GM12878 (cell line): ENCODE data around the gene YIF1A. TPM values are rescaled to one million over a fixed set of nuclear protein-coding genes. Genes with fewer than 3 reads are reported as not detected.

Source experiments
- ATAC-seq: fragments of 200-7000 bp; cut with Tn5 transposase; 3 replicates; pipeline ENCODE4 v1.9.1; 2020; ENCODE audit warnings: mild to moderate bottlenecking, moderate library complexity
- BruUV-seq: library from RNA; stranded (reverse); fragments of 400-500 nt; replicated peaks from 2 replicates; lab custom pipeline; 2021; lab: Mats Ljungman, UMichigan
- CTCF ChIA-PET: fragments of 300-600 bp; sonication (Branson Sonifier 250); formaldehyde crosslinking; extraction: SDS; loops from one replicate; lab custom pipeline; 2021; ENCODE audit warnings: inconsistent platforms; lab: Yijun Ruan, JAX
- POLR2A ChIA-PET: fragments of 350-600 bp; formaldehyde crosslinking; extraction: SDS; loops from one replicate; lab custom pipeline; 2021; ENCODE audit warnings: inconsistent platforms; lab: Charles Lee
- RAD21 ChIA-PET: fragments of 300-600 bp; sonication (Branson Sonifier 250); formaldehyde crosslinking; loops from one replicate; lab custom pipeline; 2023; ENCODE audit warnings: antibody characterized with exemption; ENCODE audit not compliant: unreplicated experiment; lab: Charles Lee
- SMC1A ChIA-PET: fragments of 300-600 bp; sonication (Branson Sonifier 250); formaldehyde crosslinking; loops from one replicate; lab custom pipeline; 2023; ENCODE audit not compliant: unreplicated experiment, uncharacterized antibody; lab: Charles Lee
- DNase-seq: peaks from one replicate; pipeline ENCODE4 v3.0.0-alpha.2; 2011; ENCODE audit warnings: low read depth, low spot score
- FAIRE-seq: peaks from 3 replicates; lab custom pipeline; 2011; peaks lifted over from hg19 to GRCh38; lab: Jason Lieb, UNC
- H2AFZ ChIP-seq: 2 replicates; pipeline ENCODE4 v1.6.0; 2011; ENCODE audit warnings: low read depth, low read length, control low read depth; ENCODE audit not compliant: control insufficient read depth
- H3K27ac ChIP-seq: 2 replicates; pipeline ENCODE4 v1.5.1; 2011; ENCODE audit warnings: control low read depth; ENCODE audit not compliant: control insufficient read depth, insufficient read depth
- H3K27me3 ChIP-seq, 2 experiments: replicated peaks in 1 of 2; 2 replicates each; pipeline versions ENCODE4 v1.6.0 to v1.6.1; 2011; ENCODE audit warnings: low read length in 1 of 2; ENCODE audit not compliant: control insufficient read depth in 2 of 2, insufficient read depth in 2 of 2
- H3K36me3 ChIP-seq, 2 experiments: 2 replicates each; pipeline ENCODE4 v1.5.1; 2011; ENCODE audit warnings: low read length in 1 of 2; ENCODE audit not compliant: control insufficient read depth in 2 of 2, insufficient read depth in 2 of 2
- H3K4me1 ChIP-seq: 2 replicates; pipeline ENCODE4 v1.6.1; 2011; ENCODE audit warnings: mild to moderate bottlenecking, low read length, moderate library complexity, mixed read lengths; ENCODE audit not compliant: control insufficient read depth, insufficient read depth
- H3K4me2 ChIP-seq: 2 replicates; pipeline ENCODE4 v1.6.0; 2011; ENCODE audit warnings: control low read depth; ENCODE audit not compliant: control insufficient read depth, insufficient read depth
- H3K4me3 ChIP-seq: fragments of 200-600 bp; sonication (generic); 2 replicates; pipeline ENCODE4 v1.5.1; 2016
- H3K79me2 ChIP-seq: 2 replicates; pipeline ENCODE4 v1.6.0; 2011; ENCODE audit warnings: low read length; ENCODE audit not compliant: control insufficient read depth, insufficient read depth
- H3K9ac ChIP-seq: 2 replicates; pipeline ENCODE4 v1.8.0; 2011; ENCODE audit warnings: low read length, control low read depth, mixed read lengths; ENCODE audit not compliant: control insufficient read depth, insufficient read depth
- H3K9me3 ChIP-seq: replicated peaks from 3 replicates; pipeline ENCODE4 v1.5.1; 2011; ENCODE audit warnings: mild to moderate bottlenecking, low read length; ENCODE audit not compliant: control insufficient read depth, insufficient read depth
- H4K20me1 ChIP-seq: 2 replicates; pipeline ENCODE4 v1.6.0; 2011; ENCODE audit not compliant: control insufficient read depth, insufficient read depth
- RELB ChIP-seq: fragments of 450-650 bp; IDR thresholded peaks from 2 replicates; pipeline ENCODE4 v1.6.1; 2017; ENCODE audit warnings: low read depth, mild to moderate bottlenecking, moderate library complexity
- SUZ12 ChIP-seq: fragments of 200-600 bp; sonication (generic); IDR thresholded peaks from one replicate; pipeline ENCODE4 v1.6.1; 2018; ENCODE audit warnings: antibody characterized with exemption, mild to moderate bottlenecking; ENCODE audit not compliant: unreplicated experiment
- TCF3 ChIP-seq: IDR thresholded peaks from 2 replicates; pipeline ENCODE4 v1.6.1; 2012; ENCODE audit warnings: low read depth, mild to moderate bottlenecking, low read length, borderline replicate concordance; ENCODE audit not compliant: insufficient read depth
- whole genome bisulfite sequencing: methylation state at CpG from one replicate; pipeline ENCODE4 v1.1.6; 2016; ENCODE audit warnings: low lambda C conversion rate; ENCODE audit not compliant: insufficient replicate concordance, insufficient coverage; ENCODE audit errors: missing lambda C conversion rate; 5-methylcytosine and 5-hydroxymethylcytosine counted together
- in situ Hi-C: fragments of 300-500 bp; cut with MboI; formaldehyde crosslinking; loops from 9 replicates; pipeline ENCODE4 v1.14.3; 2018; ENCODE audit warnings: mixed read lengths
- intact Hi-C: fragments of 100-400 bp; cut with micrococcal nuclease; formaldehyde crosslinking; loops from one replicate; pipeline ENCODE4 v1.14.2; 2022; ENCODE audit not compliant: unreplicated experiment
- polyA plus RNA-seq, 11 experiments: library from polyadenylated mRNA; depleted of rRNA in 4 of 11; unstranded in 6 of 11; stranded (reverse) in 5 of 11; fragments of >200 nt; fragmentation: Nextera tagmentation in 4 of 11; fragmentation: Illumina TruSeq in 1 of 11; extraction: Ambion mirVana in 4 of 11; extraction: Trizol in 1 of 11; gene quantifications; 1 replicate in 1 of 11; 2 replicates in 10 of 11; pipeline versions ENCODE4 v1.2.1 to v1.2.3, GENCODE V29; 2011 to 2016; ENCODE audit warnings: inconsistent platforms in 2 of 11, missing spikeins in 2 of 11, low read depth in 1 of 11
- total RNA-seq, 4 experiments: library from RNA; depleted of rRNA in 3 of 4; stranded (reverse); fragments of >200 nt in 3 of 4; fragmentation: Illumina TruSeq in 1 of 4; extraction: Trizol in 1 of 4; gene quantifications; 2 replicates each; pipeline versions ENCODE4 v1.2.1 to v1.2.3, GENCODE V29; 2013 to 2021

Gene YIF1A
- total and polyA plus RNA-seq, 10 of the 15 experiments (the other 5 are each of a cell fraction or from before 2014, with no cell fraction given), result 6.6 to 128 (median 71.7) TPM

- TF ChIP-seq RELB (peak; percentile 67; the same call in 1 of the 2 replicates), TCF3 (0 out of 2 replicates have a peak, but pooled peaks have one; percentile 2)
These were observed 47.5 kb upstream of the YIF1A start, which contains the start of gene RIN1 (continued) for GRCh38 chr11:66336234-66337102.

GRCh38 chr11:66335531-66336233 is 46.7 kb upstream of the YIF1A start:
- POLR2A ChIA-PET, result interaction anchor here (1.2 to 2.3 kb wide), 3 partner anchors 10 to 47 kb away, joined by 5 to 16 read pairs (median 15); partner anchors contain the start of genes BRMS1 and YIF1A
- no peak overlapping the region; the same call in 1 of the 2 replicates for H3K4me2 ChIP-seq
- TF ChIP-seq SUZ12, result no peak
- TF ChIP-seq, all 136 proteins: peak for 0
- intact Hi-C loops, result no loop called here
- peak; percentile 7 for ATAC-seq
- Histone ChIP-seq H3K27ac (no peak overlapping the region), H3K4me1 (peaks cover 21% of the 10 kb centered on the region), H4K20me1 (no peaks in the 10 kb centered on the region), H3K36me3 (peaks cover 0 to 10% of the 10 kb centered on the region in 2 experiments; a peak in 3 of 4 replicates), H2AFZ (no peak overlapping the region), H3K79me2 (no peaks in the 10 kb centered on the region), H3K4me3 (no peak overlapping the region), H3K27me3 (no peaks in the 10 kb centered on the region), H3K9ac (no peak overlapping the region), H3K9me3 (no peaks in the 10 kb centered on the region)
- in situ Hi-C loops, result no loop called here
- SMC1A ChIA-PET, result interaction anchor here (1.0 to 2.2 kb wide), 4 partner anchors 8 to 51 kb away, joined by 5 to 16 read pairs (median 6); no protein-coding TSS in a partner anchor
- RAD21 ChIA-PET, result interaction anchor here (0.7 to 3.6 kb wide), 9 partner anchors 9 to 271 kb away, joined by 3 to 49 read pairs (median 3); partner anchors contain the start of genes B4GAT1, BRMS1 and YIF1A
- BruUV-seq, result no TSS peak
- DNase-seq, result no peak
- no peak for FAIRE-seq
- WGBS, result 38% methylated on average over 34 of the region's 35 CpGs
- CTCF ChIA-PET, result interaction anchor here (0.7 to 2.6 kb wide), 12 partner anchors 9 to 209 kb away, joined by 3 to 50 read pairs (median 3); partner anchors contain the start of genes BRMS1 and YIF1A
